Iris pigment epithelial cell (primary cell): ENCODE results near the gene AADAC.
"Not testable (repeated sequence)": the region's sequence is repeated elsewhere in the genome, so short reads cannot be mapped to it uniquely, and the experiment has no call there.

Experiments
- DNase-seq: peaks from one replicate; pipeline ENCODE4 v3.0.0-alpha.2; 2011; ENCODE audit warnings: low read depth

AADAC gene

DNA sequence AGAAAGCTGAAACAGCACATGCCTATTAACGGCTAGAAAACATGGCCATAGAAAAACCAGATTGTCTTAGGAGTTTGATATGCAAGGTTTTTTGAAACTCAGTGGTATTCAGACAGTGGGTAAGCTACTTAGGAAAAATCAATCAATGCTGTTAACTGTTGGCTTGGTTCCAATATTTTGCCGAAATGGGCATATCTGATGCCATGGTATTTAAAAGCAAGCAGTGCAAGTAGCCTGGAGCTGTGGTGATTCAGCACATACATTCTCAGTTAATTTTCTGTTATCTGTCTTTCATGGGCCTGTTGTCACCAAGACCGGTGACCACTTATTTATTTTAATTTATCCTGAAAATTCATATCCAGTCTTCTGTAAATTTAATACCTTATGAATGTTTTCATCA lies 42.2 kb downstream of the AADAC start:
- no peak for DNase-seq

DNA sequence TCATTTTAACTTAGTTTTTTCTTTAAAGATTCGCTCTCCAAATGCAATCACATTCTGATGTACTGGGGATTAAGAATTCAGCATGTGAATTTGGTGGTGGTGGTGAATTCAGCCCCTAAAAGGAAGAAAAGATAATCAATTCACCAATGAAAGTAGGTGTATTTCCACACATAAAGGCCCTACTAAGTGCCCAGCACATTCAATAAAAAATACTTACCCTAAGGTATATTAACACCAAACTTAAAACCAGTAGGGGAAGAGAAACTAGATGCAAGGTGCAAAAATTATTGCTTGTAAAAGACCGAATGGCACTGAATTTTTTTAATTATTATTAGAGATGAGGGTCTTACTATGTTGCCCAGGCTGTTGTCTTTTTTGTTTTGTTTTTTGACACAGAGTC lies 42.7 kb downstream of the AADAC start:
- no peak for DNase-seq

DNA sequence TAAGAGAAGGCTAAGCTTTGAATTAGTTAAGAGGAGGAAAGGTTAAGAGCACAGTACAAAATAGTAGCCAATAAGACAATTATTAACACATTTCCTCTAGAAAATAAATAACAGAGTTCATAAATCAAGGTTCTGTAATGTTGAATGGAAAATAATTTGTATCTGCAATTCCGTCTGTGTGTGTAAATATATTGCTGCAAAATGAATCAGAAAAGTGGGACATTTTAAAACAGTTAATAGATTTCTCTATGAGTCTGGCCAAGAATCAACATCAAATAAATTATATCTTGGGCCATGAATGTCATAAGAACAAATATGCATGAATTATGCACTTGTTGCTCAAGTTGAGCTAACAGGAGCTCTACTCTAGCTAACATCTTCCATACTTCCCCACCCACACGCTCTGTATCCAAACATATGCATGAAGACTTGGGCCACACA lies 45.3 kb downstream of the AADAC start:
- no peak for DNase-seq

DNA sequence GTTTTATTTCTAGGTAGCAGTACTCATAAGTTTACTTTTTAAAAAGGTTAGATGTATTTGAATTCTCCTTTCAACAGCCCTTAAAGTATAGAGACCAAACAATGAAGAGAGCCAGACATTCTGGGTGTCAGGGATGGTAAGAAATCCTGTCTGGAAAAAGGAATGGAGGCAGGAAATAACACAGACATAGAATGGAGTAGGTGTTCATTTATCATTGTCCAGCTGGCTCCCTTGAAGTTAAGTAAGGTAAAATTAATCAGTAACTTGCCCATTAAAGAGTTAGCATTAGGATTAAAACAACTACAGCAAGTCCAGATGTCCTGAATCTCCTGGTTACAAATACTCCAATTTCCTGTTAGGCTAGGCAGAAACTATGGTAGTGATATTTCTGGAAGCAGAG lies 46.0 kb downstream of the AADAC start:
- no peak for DNase-seq

DNA sequence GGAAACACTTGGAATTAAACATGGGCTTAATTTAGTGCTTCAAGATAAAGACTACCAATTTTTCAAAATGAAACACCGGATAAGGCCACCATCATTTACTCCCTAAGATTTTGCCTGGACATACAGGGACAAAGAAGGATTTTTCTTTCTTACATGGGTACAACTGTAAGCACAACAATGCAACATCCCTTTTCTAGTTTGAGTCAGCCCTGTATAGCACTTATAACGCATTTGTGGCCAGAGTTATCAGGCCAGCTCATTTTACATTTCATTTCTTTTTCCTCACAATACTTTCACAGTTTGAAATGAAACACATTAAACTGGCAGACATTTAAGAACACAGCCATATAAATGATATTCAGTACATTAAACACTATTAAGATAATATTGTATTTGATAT lies 49.7 kb downstream of the AADAC start:
- DNase-seq: peak; percentile 68

DNA sequence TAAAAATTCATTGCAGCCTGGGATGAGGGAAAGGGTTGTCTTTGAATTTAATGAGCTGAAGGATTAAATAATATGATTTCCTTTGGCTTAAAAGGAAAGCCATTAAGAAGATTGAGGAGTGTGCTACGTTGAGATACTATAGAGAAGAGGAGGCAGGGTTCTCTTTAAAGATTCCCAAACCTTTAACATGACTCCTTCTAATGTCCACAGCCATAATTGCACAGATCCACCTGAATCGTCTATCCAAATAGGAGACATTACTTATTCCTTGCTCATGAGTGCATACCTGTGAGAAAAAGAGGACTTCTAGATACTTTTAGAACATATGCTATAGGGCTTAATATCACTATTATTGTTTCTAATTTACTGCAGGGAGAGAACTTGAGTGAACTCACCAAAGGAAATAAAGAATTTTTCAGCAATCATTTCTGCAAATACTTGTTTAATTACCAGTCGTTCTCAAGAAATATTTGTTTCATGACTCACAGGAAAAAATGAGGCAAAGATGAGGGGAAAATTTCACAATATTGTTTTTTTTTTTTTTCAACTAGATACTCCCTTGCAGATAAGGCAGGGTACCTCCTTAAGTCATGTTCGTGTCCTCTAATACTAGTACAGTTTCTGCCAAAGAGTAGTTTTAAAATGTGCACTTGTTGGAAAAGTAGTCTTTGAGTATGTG lies 50.6 kb downstream of the AADAC start:
- DNase-seq: peak; percentile 86

DNA sequence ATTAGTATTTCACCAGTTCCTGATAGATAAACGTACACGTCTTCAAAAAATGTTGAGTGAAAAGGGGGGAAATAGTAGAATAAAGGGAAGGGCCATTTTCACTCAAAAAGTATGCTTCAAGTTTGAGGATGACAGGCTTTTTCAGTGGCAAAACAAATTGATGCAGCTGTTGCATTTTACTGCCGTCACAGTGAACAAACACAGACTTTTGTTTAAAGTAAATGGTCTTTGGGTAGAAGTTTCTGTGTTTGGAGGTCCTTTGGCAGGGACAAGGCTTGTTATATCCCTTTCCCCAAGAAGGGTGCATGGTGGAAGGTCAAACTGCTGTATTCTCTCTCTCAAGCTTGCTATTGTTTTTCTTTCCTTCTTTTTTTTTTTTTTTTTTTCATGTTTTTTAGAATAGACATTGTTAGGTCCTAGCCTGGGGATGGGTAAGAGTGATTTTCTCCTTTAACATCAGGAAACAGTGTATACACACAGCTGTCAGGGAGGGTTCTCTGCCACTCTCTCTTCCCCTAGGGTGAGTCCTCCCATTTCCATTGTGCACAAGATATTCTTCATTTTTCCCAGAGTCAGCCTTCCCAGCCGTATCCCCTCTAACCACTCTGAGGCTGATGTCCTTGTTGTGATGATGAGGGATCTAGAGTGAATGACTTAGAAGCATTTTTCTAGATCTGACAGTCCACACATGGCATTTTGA lies 52.9 kb downstream of the AADAC start:
- no peak for DNase-seq

DNA sequence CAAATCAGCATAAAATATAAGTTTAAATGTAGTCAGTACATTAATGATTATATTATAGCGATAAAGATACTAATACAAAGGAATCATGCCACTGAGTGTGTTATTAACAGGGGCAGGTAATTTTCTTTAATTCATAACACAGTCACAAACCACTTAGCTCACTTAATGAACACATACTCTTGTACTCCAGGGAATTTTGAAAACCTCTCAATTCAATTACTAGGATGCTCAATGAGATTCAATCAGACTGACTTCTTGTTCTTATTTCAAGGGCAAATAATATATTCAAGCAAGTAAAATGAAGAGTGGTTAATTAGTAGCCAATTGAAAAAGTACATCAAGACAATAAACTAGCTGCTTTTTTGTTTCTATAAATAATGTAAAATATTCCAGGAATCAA lies 53.8 kb downstream of the AADAC start:
- no peak for DNase-seq

DNA sequence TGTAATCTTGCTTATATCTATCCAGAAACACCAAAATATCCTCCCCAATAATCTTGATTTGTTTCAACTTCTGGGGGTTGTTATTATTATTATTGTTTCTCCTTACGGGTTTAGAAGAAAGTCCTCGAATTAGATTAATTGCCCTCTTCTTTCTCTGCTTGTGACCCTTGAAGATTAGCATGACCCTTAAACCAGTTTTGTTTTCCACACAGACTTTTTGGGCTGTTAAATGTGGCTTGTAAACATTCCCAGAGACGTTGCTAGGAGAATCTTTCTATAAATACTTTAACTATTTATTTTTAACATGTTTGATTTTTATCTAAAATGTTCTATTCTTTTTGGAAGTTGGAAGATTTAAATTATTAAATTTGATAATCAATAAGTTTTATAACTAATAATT lies 55.3 kb downstream of the AADAC start:
- DNase-seq: no peak

DNA sequence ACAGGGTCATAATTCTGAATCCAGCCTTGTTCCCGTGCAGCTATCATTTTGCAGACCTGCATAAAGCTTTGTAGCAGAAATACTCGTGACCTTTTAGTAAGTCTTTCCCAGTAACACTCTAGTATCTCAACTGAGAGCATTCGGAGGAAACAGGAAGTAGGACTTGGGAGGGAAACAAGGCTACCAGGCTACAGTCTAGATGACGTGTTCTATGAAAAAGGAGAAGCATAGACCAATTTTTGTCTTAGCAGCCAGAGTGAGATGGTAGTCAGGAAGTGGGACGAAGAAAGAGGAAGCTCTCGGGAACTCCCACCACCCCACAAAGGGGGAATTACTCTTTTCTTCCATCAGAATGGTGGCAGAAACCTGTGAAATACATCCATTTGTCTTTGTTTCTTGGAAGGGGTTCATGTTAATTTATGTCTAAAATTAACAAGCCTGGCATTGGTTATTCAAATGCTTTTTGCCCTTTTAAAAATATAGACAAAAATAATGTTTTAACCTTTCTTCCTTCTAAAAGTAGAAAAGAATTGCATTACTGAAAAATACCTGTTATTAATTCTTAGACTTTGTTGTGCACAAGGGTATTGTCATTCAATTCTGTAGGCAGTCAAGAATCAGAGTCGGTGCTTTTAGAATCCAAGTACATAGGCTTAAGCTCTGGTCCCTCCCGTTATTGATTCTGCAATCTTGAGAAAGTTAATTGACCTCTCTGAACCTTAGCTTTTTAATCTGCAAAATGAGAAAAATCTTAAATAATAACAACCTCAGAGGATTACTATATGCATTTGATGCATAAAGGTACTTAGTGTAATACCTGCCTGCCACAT lies 57.9 kb downstream of the AADAC start:
- peak; percentile 34 for DNase-seq

DNA sequence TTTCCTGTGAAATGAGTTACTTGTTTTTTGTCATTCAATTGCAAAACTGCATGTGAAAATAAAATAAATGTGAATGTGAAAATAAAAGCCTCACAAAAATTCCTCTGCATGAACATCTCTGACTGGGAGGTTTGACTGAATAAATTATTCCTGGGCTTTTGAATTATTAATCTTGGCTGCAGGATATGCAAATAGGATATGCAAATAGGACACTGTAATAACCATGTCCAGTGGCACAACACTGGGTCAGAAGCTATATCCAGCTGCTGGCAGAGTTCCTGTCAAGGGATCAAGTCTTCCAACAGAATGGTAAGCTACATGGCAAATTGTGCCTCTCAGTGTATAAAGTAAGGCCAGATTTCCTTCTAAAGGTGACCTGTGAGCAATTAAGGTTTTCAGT lies 59.5 kb downstream of the AADAC start, which contains the start of gene SUCNR1:
TSS of gene SUCNR1 (plus strand) at position 246 of the 400 bp plus-strand sequence. CDS start 6,250 bp downstream, outside the sequence.
- DNase-seq: no peak

DNA sequence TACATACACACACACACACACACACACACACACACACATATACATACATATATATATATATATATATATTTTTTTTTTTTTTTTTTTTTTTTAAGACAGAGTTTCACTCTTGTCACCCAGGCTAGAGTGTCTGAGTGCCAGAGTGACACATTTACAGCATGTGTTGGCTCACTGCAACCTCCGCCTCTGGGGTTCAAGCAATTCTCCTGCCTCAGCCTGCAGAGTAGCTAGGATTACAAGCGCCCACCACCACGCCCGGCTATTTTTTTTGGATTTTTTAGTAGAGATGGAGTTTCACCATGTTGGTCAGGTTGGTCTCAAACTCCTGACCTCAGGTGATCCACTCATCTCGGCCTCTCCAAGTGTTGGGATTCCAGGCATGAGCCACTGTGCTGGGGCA lies 60.2 kb downstream of the AADAC start:
- not testable (repeated sequence) for DNase-seq

DNA sequence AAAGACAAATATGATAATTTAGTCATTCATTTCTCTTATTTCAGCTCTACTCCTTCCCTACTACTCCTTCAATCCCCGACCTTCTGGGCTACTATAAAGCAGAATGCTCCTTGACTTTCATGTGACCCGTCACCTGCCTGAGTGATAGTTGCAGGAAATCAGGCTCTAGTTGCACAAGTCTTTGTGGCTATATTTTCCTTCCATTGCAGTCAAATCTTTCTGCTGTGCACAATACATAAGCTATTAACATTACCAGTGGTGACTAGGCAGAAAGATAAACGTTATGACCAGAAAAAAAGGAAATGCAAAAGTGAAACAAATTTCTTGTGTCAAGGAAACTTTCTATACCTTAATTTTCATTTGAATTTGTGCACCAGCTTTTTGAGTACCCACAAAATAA lies 61.8 kb downstream of the AADAC start:
- peak; percentile 40 for DNase-seq

DNA sequence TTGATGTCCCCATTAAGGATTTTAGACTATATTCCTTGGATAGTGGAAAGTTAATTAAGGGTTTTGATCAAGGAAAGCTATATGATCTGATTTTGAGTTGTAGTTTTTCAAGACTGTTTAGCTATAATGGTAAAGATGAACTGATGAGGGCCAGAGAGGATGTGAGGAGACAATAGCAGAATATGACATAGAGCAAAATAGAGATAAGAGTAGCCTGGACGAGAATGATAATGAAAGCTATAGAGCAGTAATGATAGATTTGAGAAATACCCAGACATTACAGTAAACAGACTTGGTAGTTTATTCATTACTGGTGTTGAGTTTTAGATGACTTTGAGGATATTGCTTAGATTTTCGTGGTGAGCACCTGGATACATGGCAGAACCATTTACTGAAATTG lies 63.4 kb downstream of the AADAC start:
- no peak for DNase-seq
